Right cardiac atrium (tissue), 5 donors: ENCODE results near the gene IL10RB. TPM values are rescaled to one million over a fixed set of nuclear protein-coding genes. Genes with fewer than 3 reads are reported as not detected.
"Not testable (repeated sequence)": the region's sequence is repeated elsewhere in the genome, so short reads cannot be mapped to it uniquely, and the experiment has no call there.

Experiments used
- ATAC-seq, 2 donors: fragments of 200-7000 bp; cut with Tn5 transposase; one replicate each; pipeline versions ENCODE4 v1.8.0 to v1.9.1; 2020; ENCODE audit warnings: moderate library complexity in 2 of 2, mild to moderate bottlenecking in 1 of 2
- DNase-seq, 3 donors: peaks; one replicate each; pipeline ENCODE4 v3.0.0-alpha.2; 2020
- H3K27ac ChIP-seq: one replicate; pipeline ENCODE4 v1.5.1; 2013; ENCODE audit warnings: mild to moderate bottlenecking, low read length, control low read depth, moderate library complexity
- H3K27me3 ChIP-seq: one replicate; pipeline ENCODE4 v1.6.1; 2013; ENCODE audit not compliant: control insufficient read depth, insufficient read depth
- H3K4me1 ChIP-seq: one replicate; pipeline ENCODE4 v1.6.1; 2013; ENCODE audit warnings: low read length; ENCODE audit not compliant: control insufficient read depth, insufficient read depth
- H3K4me3 ChIP-seq: one replicate; pipeline ENCODE4 v1.5.1; 2013; ENCODE audit warnings: low read length, control low read depth
- H3K9me3 ChIP-seq: one replicate; pipeline ENCODE4 v1.6.1; 2013; ENCODE audit warnings: low read length; ENCODE audit not compliant: control insufficient read depth
- WGBS: extraction: QIAGEN DNeasy Blood & Tissue Kit; methylation state at CpG from one replicate; pipeline ENCODE4 v1.1.7; 2013; 5-methylcytosine and 5-hydroxymethylcytosine counted together
- intact Hi-C, 4 donors: fragments of 100-400 bp; cut with DNase I; formaldehyde crosslinking; loops; one replicate each; pipeline versions ENCODE4 v1.11.0 to v1.14.0; 2022 to 2023
- polyA plus RNA-seq: library from polyadenylated mRNA; stranded (reverse); fragments of 200-250 nt; gene quantifications from one replicate; pipeline ENCODE4 v1.2.3, GENCODE V29; 2013
- total RNA-seq, 4 donors: library from RNA; stranded (reverse); fragmentation: NEBNext Ultra II Directional; extraction: Animal tissue kit (Norgen Biotek cat#: 25700); gene quantifications; one replicate each; pipeline ENCODE4 v1.2.1, GENCODE V29; 2021
- donor health status: healthy with polysubstance abuse.
- donor health status: DM: no; HTN: yes; CAD: no.
- donor health status: DM: no; HTN: no; CAD: no.
- donor health status: DM: no; HTN: yes; CAD: no; lungs with severe emphysema.
- donor health status: DM: yes; HTN: yes; CAD: no.

Gene IL10RB
- total and polyA plus RNA-seq, 5 donors: 9.8 to 11.9 (median 11.5) TPM

DNA sequence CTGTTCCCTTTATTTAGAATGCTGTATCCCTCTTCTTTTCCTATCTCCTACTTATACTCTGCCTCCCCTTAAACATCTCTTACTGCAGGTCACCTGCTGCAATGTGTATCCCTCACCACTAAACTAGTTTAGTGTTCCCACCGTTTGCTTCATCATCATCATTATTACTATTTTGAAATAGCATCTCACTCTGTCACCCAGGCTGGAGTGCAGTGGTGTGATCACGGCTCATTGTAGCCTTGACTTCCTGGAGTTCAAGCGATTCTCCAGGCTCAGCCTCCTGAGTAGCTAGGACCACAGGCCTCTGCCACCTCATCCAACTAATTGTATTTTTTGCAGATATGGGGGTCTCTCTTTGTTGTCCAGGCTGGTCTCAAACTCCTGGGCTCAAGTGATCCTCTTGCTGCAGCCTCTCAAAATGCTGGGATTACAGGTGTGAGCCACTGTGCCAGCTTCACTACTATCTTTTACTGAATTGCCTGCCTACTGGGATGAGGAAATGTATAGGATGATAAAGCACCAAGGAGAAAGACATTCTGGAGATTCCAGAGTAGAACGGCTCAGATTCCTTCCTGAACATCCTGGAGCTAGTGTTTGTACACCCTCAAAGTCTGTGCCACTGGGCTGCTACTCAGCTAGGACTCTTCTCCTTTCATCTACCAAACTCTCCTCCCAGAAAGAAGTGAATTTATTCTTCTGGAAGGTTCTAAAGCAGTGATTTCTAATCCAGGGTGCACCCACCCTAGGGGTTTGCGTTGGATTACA, 50.0 kb downstream of the IL10RB start:
- 72% methylated on average over 5 of the region's 5 CpGs for WGBS
- no peak for ATAC-seq
- Histone ChIP-seq H3K27me3 (no peaks in the 10 kb centered on the region), H3K27ac (no peak overlapping the region), H3K4me3 (no peak overlapping the region), H3K9me3 (no peaks in the 10 kb centered on the region), H3K4me1 (no peaks in the 10 kb centered on the region)
- intact Hi-C loops: no loop called here
- DNase-seq: no peak

DNA sequence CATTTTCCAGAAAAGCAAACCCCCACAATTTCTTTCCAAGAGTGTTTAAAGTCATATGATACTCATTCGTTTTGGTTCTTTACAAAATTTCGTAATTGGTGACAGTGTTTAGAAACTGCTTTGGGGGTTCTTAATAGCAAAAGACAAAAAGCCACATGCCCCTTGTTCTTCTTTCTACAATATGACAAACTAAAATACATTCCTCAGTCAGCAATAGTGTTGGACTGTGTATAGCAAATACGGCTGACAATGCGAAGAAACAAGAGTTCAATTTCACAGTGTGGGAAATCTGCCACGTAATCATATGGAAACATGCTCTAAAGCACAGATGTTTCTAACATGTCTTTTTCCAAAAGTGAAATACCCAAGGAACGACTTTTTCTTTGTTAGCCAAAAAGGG, 51.0 kb downstream of the IL10RB start:
- WGBS: 52% methylated on average over 6 of the region's 6 CpGs
- DNase-seq (no peak), ATAC-seq (no peak)
- H3K27me3 ChIP-seq: no peaks in the 10 kb centered on the region
- H3K27ac ChIP-seq: no peak overlapping the region
- intact Hi-C loops: no loop called here
- no peak overlapping the region for H3K4me3 ChIP-seq
- H3K9me3 ChIP-seq: no peaks in the 10 kb centered on the region
- no peaks in the 10 kb centered on the region for H3K4me1 ChIP-seq

DNA sequence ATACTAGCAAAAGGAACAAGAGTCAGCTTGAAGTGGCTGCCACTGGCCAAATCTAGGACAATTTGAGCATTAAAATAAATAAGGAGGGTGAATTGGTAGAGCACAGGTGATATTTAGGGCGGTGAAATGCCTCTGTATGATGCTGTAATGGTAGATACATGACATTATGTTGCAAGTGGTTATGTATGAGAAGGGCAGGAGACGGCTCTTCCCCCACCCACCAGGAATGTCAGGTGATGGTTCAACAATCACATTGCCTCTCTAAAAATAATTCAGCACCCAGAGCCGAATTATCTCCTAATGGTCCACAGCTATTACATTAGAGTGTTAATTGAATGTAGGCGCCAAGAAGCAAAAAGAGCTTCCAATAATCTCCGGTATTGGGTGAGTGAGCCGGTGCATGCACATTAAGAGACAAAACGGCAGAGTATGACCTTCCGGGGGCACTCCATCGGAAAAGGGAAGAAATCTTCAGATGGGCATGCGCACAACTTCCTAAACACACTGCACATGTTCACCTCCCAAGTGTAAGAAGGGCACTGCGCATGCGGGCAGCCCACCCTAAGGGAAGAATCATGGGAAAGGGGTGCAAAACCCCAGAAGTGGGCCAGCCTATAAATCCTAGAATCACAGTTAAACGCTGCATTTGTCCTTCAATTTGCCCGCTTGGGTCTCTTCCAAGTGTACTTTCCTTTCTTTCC, 51.8 kb downstream of the IL10RB start:
- no peak overlapping the region for H3K27ac ChIP-seq
- intact Hi-C loops: no loop called here
- WGBS: 86% methylated on average over 14 of the region's 14 CpGs
- no peaks in the 10 kb centered on the region for H3K4me1 ChIP-seq
- ATAC-seq: no peak
- no peak overlapping the region for H3K4me3 ChIP-seq
- no peaks in the 10 kb centered on the region for H3K27me3 ChIP-seq
- DNase-seq: no peak
- no peaks in the 10 kb centered on the region for H3K9me3 ChIP-seq

DNA sequence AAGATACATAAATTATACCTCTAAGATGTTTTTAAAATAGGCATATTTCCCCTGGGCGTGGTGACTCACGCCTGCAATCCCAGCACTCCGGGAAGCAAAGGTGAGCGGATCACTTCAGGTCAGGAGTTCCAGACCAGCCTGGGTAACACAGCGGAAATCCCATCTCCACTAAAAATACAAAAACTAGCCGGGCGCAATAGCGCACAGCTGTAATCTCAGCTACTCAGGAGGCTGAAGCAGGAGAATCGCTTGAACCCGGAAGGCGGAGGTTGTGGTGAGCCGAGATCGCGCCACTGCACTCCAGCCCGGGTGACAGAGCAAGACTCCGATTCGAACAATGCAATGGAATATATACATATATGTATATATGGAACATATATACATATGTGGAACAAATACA, 54.8 kb downstream of the IL10RB start:
- H3K9me3 ChIP-seq, DNase-seq, H3K27ac ChIP-seq, H3K4me3 ChIP-seq, H3K27me3 ChIP-seq, intact Hi-C loops, H3K4me1 ChIP-seq, ATAC-seq: not testable (repeated sequence)
- 86% methylated on average over 17 of the region's 17 CpGs for WGBS

DNA sequence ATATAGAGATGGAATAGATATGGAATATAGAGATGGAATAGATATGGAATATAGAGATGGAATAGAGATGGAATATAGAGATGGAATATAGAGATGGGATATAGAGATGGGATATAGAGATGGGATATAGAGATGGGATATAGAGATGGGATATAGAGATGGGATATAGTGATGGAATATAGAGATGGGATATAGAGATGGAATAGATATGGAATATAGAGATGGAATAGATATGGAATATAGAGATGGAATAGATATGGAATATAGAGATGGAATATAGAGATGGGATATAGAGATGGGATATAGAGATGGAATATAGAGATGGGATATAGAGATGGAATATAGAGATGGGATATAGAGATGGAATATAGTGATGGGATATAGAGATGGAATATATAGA, 57.4 kb downstream of the IL10RB start:
- H3K4me3 ChIP-seq, ATAC-seq, H3K9me3 ChIP-seq, H3K27ac ChIP-seq, DNase-seq, H3K27me3 ChIP-seq, H3K4me1 ChIP-seq, intact Hi-C loops: not testable (repeated sequence)

DNA sequence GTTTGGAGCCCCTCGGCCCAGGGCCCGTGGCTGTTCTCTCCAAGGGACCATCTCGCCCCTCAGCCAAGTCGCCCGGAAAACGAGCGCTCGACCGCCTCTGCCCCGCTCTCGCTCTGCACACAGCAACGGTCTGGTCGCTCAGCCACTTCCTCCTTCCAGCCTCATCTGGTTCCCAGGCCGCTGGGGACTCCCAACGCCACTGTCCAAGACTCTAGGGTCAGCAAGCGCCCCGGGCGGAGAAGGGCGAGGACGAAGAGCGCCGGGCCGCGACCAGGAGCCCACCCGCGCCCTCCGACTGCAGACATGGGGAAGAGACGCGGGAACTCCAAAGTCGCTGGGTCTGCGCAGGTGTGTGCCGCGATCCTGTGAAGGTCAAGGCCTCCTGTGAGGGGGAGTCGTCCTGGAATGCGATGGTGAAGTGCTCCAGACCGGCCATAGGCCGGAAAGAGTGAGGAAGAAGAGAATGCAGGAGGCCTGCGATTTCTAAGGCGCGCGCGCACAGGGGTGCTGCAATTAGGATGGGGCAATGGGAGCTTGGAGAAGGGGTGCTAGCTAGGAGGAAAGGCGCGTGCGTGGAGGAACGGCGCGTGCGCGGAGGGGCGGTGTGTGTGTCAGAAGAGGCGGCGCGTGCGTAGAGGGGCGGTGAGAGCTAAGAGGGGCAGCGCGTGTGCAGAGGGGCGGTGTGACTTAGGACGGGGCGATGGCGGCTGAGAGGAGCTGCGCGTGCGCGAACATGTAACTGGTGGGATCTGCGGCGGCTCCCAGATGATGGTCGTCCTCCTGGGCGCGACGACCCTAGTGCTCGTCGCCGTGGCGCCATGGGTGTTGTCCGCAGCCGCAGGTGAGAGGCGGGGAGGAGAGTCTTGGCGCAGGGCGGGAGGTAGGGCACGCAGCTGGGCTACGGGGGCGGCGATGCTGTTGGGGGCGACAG, 58.4 kb downstream of the IL10RB start, which contains the start of gene IFNAR1:
IFNAR1 (plus strand) TSS at position 680 of the 931 bp plus-strand sequence; CDS start at position 766, 86 bp downstream.
- intact Hi-C loops: no loop called here
- under 1% methylated on average over 86 of the region's 86 CpGs for WGBS
- ATAC-seq (peak; percentile 99), DNase-seq (peak; percentile 99 to 100 (median 100))
- Histone ChIP-seq H3K4me1 (peaks cover 7% of the 10 kb centered on the region), H3K4me3 (peak within 1 kb of the TSS; percentile 66), H3K9me3 (no peaks in the 10 kb centered on the region), H3K27me3 (no peaks in the 10 kb centered on the region), H3K27ac (peak within 1 kb of the TSS; percentile 94)

DNA sequence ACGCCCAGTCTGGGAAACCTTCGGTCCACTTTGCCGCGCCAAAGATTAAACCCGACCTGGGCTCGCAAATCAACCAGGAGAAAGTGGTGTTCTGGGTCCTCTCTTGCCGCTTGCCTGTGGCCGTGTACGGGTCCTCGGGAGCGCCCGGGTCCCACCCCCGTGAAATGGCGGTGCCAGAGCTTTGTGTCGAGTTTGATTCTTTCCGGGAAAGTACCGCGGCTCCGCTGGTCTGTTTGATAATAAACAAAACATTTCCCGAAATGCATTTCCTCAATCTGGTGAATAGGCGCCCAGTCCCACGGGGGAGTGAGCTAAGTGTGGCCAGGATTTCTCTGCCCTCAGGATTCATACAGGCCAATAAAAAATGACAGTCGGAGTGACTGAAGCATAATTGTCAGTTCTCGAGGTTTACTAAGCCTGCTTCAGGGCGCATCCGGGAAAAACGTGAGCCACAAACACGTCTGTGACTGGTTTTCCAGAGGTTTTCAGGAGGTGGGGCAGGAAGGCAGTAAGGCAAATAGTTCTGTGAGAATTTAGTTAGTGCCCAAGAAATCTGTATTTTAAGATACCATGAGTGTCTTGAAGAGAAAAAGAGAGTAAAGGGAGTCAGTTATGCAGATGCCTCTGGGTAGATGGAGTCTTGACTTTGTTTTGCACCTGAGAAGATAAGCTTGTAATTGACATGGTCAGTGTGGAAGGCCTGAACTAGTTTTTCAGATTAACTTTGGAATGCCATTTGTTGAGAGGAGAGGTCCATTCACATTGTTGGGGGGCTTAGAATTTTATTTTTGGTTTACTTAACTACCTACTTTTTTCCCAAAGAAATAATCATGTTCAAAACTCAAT, 59.3 kb downstream of the IL10RB start:
- WGBS: under 1% methylated on average over 28 of the region's 28 CpGs
- peak overlapping the region; percentile 94 for H3K27ac ChIP-seq
- intact Hi-C loops: no loop called here
- H3K4me1 ChIP-seq: peaks cover 7% of the 10 kb centered on the region
- peak; percentile 80 to 91 (median 87) for DNase-seq
- peak overlapping the region; percentile 66 for H3K4me3 ChIP-seq
- no peaks in the 10 kb centered on the region for H3K9me3 ChIP-seq
- ATAC-seq: peak; percentile 70 to 77
- H3K27me3 ChIP-seq: no peaks in the 10 kb centered on the region

DNA sequence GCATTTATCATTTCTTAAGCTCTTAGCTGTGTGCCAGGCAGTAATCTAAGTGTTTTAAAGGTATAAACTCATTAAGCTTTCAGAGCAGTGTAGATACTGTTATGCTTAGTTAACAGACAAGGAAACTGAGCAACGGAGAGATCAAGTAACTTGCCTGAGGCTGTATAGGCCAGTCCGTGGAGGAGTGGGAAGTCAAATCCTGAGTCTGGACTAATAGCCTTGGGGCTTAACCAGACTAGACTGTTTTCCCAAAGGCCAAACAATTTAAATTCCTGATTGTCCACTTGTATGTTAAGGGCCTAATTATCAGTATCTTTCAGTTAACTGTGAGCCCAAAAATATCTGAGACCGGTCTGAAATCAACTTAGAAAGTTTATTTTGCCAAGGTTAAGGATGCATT, 61.2 kb downstream of the IL10RB start:
- Histone ChIP-seq H3K4me3 (no peak overlapping the region), H3K9me3 (no peaks in the 10 kb centered on the region), H3K27ac (no peak overlapping the region), H3K27me3 (no peaks in the 10 kb centered on the region), H3K4me1 (peaks cover 7% of the 10 kb centered on the region)
- intact Hi-C loops: no loop called here
- WGBS: 80% methylated on average over 3 of the region's 3 CpGs
- no peak for ATAC-seq
- no peak for DNase-seq

DNA sequence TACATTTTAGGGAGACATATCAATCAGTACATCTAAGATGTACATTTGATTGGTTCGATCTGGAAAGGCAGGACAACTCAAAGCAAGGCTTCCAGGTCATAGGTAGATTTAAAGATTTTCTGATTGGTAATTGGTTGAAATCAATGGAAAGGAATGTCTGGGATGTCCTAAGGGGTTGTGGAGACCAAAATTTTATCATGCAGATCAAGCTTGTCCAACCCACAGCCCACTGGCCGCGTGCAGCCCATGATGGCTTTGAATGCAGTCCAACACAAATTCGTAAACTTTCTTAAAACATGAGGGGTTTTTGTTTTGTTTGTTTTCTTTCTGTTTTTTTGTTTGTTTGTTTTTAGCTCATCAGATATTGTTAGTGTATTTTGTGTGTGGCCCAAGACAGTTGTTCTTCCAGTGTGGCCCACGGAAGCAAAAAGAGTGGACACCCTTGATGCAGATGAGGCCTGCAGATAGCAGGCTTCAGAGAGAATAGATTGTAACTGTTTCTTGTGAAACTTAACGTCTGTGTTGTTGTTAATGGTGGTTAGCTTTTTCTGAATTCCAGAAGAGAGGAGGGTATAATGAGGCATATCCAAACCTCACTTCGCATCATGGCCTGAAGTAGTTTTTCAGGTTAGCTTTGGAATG, 61.7 kb downstream of the IL10RB start:
- H3K27ac ChIP-seq: no peak overlapping the region
- H3K4me3 ChIP-seq: no peak overlapping the region
- 90% methylated on average over 7 of the region's 7 CpGs for WGBS
- intact Hi-C loops: no loop called here
- ATAC-seq: no peak
- H3K9me3 ChIP-seq: no peaks in the 10 kb centered on the region
- no peak for DNase-seq
- no peaks in the 10 kb centered on the region for H3K27me3 ChIP-seq
- H3K4me1 ChIP-seq: peaks cover 7% of the 10 kb centered on the region

DNA sequence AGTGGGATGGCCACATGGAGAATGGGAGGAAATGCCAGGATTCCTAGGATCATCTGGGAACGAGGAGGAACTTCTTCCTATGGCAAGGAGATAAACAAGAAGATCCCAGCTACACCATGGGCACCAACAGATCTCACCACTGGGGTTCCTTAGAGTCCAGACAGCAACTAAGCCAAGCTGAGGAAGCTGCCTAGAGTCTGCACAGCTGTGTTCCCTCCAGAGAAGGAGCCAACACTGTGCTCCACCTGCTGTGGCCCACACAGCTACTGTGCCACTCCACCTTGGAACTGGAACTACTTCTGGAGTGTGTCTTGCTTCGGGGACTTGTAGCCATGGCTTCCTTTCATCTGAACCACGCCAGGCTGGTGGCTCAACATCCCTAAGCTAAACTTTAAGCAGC, 64.6 kb downstream of the IL10RB start:
- 88% methylated on average over 3 of the region's 3 CpGs for WGBS
- H3K9me3 ChIP-seq: no peaks in the 10 kb centered on the region
- H3K27ac ChIP-seq: no peak overlapping the region
- H3K4me3 ChIP-seq: no peak overlapping the region
- H3K4me1 ChIP-seq: peaks cover 7% of the 10 kb centered on the region
- no peak for DNase-seq
- intact Hi-C loops: loop anchor here in 1 of 4 donors (10.0 kb wide), 1 partner anchor 86 kb away; no protein-coding TSS in a partner anchor
- ATAC-seq: no peak
- H3K27me3 ChIP-seq: no peaks in the 10 kb centered on the region
